ENCODE data around the gene RPUSD1.
"Not testable (repeated sequence)": the region's sequence is repeated elsewhere in the genome, so short reads cannot be mapped to it uniquely, and the experiment has no call there.

The RPUSD1 gene

GRCh38 chr16:787978-788398, at the start of gene RPUSD1:
Gene RPUSD1, minus strand, starts transcription at chr16:788381. Its CDS starts 644 bp downstream, at chr16:787737.
- no peak for DNase-seq

GRCh38 chr16:836822-837221, 48.6 kb upstream of the RPUSD1 start:
- not testable (repeated sequence) for DNase-seq

- DNase-seq = no peak
These were observed 48.0 kb upstream of the RPUSD1 start for GRCh38 chr16:836221-836620.

- DNase-seq = no peak
These were observed 47.2 kb upstream of the RPUSD1 start for GRCh38 chr16:835373-835772.

GRCh38 chr16:833411-833810, 45.2 kb upstream of the RPUSD1 start:
- DNase-seq = no peak

DNA sequence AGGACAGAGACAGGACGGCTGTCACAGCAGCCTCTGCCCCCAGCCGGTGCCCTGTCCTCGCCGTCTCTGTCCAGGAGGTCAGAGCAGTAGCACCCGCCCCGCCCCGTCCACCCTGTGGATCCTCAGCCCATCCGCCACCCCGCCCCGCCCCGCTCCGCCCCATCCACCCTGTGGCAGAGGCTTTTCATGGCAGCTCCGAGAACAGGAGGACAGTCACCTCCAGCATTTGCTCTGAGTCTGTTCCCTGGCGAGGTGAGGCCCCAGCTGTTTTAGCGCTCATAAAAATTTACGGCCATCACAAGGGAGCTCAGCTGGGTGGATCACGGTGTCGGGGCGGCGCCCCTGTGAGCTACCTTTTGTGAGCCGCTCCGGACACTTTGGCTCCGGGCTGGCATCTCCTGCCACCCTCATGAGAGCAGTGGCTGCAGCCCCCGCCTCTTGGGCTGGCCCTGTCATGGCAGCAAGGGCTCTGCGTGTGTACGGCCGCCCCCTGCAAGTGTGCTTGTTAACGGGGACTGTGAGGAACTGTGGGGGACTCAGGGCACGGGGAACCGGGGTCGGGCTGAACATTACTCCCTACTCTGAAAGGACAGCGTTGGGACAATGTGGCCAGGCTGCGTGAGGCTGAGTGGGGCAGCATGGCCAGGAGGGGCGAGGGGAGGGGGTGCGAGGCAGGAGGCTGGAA, 44.6 kb upstream of the RPUSD1 start:
- DNase-seq = no peak

GRCh38 chr16:831571-832413, 43.6 kb upstream of the RPUSD1 start:
- DNase-seq = no peak

DNA sequence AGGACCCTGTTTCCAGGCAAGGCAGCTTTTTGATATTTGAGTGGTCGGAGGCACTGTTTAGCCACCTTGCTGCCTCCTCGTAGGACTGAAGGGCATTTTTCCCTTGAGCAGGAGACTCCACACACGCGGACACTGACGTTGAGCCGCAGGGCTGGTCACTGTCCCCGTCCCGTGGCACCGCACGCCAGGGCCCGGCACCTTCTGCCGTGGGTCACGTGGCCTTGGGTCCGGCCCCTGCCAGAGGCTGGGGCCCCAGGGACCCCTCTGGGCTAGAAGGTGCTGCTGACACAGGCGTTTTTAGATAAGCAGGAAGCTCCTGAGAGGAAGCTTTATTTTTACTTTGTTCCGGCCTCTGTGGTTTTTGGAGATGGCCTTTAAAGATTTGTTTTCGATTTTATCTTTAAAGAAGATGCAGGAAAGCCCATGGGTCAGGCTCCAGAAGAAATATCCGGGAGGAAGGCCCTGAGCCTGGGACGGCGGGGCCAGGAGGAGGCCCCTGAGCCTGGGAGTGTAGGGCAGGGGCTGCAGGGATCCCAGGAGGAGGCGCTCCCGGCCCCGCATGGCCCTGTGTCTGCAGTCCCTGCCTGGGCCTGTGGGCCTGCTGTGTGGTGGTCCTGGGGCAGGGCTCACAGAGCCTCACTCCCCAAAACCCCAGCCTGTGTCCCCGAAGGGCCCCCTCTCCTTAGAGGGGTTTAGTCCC, 42.8 kb upstream of the RPUSD1 start:
- no peak for DNase-seq

- no peak for DNase-seq
These were observed 42.1 kb upstream of the RPUSD1 start for GRCh38 chr16:830107-830870.

DNA sequence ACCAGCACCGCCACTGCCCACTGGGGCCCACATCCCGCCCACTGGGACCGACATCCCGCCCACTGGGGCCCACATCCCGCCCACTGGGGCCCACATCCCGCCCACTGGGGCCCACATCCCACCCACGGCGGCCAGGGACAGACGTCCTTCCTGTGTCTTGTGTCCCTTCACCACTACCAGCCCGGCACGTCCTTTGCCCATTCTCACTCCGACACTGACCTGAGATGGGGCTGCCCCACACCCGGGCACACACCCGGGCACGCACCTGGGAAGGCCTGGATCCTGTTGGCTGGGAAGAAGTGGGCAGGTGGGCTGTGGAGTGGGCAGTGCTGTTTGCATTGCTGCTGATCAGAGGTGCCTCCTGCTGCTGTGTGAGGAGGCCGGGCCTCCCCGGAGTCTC, 40.7 kb upstream of the RPUSD1 start:
- DNase-seq = no peak

DNA sequence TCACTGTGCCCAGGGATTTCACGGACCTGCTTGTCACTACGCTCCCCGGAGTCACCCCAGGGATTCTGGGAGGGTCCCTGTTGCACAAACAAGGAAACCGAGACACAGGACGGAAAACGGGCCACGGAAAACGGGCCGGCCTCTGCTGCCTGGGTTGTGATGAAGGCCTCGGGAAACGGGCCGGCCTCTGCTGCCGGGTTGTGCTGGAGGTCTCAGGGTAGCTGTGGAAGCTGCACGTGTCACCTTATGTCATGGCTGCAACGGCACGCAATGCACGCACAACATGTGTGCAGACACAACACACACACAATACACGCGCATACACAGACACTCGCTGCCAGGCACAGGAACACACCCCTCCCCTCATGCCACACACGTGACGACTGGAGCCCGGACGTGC, 39.3 kb upstream of the RPUSD1 start:
- no peak for DNase-seq

DNA sequence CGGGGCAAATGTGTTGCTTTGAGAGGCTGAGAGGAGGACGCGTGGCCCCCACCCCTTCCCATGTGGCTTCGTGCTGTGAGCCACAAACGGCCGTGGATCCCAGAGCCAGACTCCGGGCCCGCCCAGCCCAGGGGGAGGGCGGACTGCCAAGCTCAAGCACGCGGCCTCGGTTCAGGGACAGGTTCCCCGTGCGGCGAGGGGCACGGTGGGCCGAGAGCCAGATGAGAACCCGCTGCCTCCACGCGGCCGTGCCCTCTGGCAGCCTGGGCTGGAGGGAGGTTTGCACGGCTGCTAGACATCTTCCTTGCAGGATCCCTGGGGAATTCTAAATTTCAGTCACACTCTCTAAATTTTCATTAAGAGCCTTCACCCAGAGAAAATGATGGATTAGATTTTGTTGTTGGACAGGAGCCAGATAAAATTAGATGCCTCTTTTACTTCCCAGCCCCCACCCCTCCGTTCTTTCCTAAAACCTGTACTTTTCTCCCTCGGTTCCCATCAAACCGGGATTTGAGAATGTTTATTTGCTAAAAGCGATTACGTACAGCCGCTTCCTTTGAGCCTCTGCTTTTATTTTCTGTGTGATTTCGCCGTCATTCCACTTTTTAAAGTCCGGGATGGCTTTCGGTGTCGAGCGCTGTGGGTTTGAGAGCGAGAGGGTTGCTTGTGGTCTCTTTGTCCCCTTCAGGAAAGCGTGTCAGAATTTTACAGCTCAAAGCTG, 37.3 kb upstream of the RPUSD1 start:
- no peak for DNase-seq

DNA sequence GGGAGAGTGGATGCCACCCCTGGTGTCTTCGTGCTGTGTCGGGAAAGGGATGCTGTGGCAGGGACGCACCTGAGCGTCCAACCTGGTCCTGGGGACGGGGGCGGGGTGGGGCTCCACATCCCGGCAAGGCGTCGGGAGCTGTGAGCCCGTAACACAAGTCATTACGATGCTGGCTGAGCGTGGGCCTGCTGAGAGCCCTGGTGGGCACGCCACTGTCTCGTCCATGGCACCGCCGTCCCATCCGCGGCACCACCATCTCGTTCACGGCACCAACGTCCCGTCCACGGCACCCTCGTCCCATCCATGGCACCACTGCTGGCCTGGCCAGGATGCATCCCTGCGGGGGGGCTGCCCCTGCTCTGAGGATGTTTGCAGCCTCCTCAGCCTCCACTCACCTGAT, 36.4 kb upstream of the RPUSD1 start:
- DNase-seq = no peak

- DNase-seq = no peak
These were observed 36.0 kb upstream of the RPUSD1 start for GRCh38 chr16:824194-824593.

DNA sequence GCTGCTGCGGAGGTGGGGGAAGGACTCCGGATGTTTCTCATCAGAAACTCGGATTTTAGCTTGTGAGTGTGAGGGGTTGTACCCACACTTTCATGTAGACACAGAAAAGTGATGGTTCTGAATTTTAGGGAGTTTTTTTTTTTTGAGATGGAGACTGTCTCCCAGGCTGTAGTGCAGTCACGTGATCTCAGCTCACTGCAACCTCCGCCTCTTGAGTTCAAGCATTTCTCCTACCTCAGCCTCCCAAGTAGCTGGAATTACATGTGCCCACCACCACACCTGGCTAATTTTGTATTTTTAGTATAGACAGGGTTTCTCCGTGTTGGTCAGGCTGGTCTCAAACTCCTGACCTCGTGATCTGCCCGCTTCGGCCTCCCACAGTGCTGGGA, 34.7 kb upstream of the RPUSD1 start:
- DNase-seq = no peak

GRCh38 chr16:822174-822908, 34.2 kb upstream of the RPUSD1 start:
- no peak for DNase-seq

DNA sequence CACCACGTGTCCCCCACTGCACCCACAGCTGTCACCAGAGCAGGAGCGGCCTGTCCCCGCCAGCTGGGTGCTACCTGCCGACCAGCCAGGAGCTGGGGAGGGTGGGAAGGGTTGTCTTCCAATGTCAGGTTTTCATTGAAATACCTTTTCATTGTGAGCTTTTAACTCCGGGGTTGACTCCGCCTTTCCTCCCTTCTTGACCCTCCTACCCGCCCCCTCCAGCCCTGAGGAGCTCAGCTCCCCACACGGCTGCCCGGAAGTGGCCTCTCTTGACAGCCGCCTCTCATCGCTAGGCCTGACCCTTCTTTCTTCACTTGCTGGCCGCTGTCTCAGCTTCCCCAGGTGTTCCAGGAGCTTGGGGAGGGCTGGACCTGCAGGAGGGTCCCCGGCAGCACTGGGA, 33.6 kb upstream of the RPUSD1 start:
- no peak for DNase-seq

GRCh38 chr16:820748-821147, 32.6 kb upstream of the RPUSD1 start:
- no peak for DNase-seq

DNA sequence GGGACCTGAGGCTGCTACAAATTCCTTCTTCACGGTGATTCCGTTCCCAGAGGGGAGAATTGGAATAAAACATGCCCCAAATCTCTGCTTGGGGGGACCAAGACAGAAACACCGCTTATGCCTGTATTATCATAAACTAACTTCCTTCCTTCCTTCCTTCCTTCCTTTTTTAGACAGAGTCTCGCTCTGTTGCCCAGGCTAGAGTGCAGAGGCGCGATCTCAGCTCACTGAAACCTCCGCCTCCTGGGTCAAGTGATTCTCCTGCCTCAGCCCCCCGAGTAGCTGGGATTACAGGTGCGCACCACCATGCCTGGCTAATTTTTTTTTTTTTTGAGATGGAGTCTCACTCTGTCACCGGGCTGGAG, 31.8 kb upstream of the RPUSD1 start:
- not testable (repeated sequence) for DNase-seq

DNA sequence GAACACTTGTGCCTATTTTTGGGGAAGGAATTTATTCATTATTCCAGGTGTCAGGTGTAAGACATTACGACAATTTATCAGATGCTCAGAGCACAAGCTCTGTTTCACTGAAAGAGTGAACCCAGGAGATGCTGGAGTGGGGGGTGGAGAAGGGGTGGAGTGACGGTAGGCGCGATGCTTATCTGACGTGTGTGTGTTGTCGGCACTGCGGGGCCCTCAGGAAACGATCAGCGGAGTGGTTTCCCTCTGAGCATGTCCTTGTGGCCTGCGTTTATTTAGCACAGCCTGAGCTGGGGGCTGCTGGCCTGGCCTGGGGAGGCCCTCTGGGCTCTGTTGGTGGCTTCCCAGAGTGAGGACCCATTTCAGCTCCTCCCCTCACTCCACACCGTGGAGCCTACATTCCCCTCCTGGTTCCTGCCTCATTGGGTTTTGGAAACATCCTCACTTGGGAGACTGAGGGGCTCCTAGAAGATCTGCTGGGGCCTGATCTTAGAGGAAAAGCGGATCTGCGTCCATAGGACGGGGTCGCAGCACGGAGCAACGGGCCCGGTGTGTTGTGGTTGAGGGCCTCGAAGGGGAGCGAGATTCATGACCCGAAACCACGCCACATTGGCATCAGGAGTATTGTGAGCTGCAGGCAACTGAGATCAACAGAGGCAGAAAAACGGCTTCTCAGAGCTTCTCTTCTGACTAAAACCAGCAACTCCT, 31.3 kb upstream of the RPUSD1 start:
- DNase-seq = no peak

DNA sequence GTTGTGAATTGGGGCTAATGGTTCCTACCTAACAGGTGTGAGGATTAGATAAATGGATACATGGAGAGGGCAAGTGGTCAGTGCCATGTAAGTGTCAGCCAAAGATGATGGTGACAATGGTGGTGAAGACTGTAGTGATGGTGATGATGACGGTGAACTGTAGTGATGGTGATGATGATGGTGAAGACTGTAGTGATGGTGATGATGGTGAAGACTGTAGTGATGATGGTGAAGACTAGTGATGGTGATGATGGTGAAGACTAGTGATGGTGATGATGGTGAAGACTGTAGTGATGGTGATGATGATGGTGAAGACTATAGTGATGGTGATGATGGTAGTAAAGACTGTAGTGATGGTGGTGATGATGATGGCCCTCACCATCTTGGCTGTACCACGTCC, 30.4 kb upstream of the RPUSD1 start:
- DNase-seq = no peak
